AG04449 (cell line): ENCODE data around the gene TOX2.

Experiments
- CTCF ChIA-PET: fragments of 350-600 bp; formaldehyde crosslinking; extraction: SDS; loops from one replicate; lab custom pipeline; 2021; ENCODE audit warnings: antibody characterized with exemption; lab: Yijun Ruan, JAX
- POLR2A ChIA-PET: fragments of 400-600, 350-600 bp; formaldehyde crosslinking; extraction: SDS; loops from one replicate; lab custom pipeline; 2020; ENCODE audit warnings: antibody characterized with exemption, inconsistent platforms; lab: Yijun Ruan, JAX
- DNase-seq: peaks from one replicate; pipeline ENCODE4 v3.0.0-alpha.2; 2010; ENCODE audit warnings: low read depth, low spot score
- H3K4me3 ChIP-seq: 2 replicates; pipeline ENCODE4 v1.5.1; 2011; ENCODE audit warnings: low read depth, mild to moderate bottlenecking, control low read depth, low read length
- CTCF ChIP-seq: IDR thresholded peaks from one replicate; pipeline ENCODE4 v1.5.1; 2011; ENCODE audit warnings: mild to moderate bottlenecking, moderate library complexity, low read length, control low read depth, inconsistent platforms; ENCODE audit not compliant: insufficient read depth; ENCODE audit errors: missing control alignments

The TOX2 gene

DNA sequence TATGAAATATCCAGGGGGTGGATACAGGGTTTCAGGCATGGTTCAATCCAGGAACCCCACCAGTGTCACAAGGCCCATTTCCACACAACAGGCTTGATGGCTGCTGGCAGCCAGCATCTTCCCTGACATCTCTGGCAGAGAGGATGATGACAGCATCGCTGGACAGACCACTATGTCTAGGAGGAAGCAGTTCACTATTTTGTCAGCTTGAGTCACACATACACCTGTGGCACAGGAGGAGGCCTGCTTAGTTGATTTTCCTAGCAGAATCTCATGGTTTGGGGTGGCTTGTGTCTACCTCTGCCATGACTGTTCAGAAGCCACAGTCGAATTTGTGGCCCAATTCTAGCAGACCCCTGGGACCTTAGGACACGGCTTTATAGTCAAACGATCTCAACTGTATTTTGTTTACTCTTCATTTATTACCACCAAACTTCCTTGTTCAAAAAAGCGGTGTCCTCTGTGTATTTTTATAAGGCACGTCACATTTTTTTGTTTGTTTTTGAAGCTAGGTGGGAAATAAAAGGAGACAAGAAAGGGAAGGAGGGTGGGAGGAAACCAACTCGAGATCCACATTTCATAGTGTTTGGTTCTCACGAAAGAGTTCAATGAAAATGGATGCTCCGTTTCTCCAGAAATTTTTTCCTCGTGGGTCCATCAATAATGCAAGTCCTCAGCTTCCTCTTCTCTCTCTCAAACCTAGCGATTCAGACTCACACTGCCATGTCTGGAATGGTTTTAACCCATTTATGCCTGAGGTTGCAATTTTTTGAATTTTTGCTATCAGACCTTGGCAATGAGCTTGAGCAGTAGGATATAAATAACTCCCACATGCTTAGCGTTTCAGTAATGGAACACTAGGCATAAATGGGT lies 94.4 kb downstream of the TOX2 start:
- no peak for TF ChIP-seq CTCF
- ChIA-PET POLR2A (no interaction called here), CTCF (interaction anchor here (0.7 to 1.9 kb wide), 2 partner anchors 10 to 19 kb away, joined by 3 to 4 read pairs; no protein-coding TSS in a partner anchor)
- H3K4me3 ChIP-seq = no peak overlapping the region
- no peak for DNase-seq

DNA sequence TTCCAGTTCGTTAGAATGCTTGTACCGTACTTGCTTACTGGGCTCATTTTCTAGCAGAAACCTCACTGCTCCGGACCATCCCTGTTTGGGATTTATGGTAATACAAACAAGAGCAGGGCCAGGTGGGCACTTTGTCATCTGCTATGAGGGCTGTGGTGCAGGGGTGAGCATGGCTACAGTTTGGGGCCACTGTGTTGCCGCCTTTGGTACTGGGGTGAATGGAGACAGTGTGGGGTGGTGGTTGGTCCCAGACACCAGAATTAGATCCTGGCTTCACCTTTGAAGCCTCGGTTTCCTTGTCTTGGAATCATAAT lies 95.0 kb downstream of the TOX2 start:
- H3K4me3 ChIP-seq = no peak overlapping the region
- ChIA-PET POLR2A (no interaction called here), CTCF (interaction anchor here (1.9 kb wide), 1 partner anchor 9 kb away, joined by 4 read pairs; no protein-coding TSS in a partner anchor)
- no peak for TF ChIP-seq CTCF
- no peak for DNase-seq

DNA sequence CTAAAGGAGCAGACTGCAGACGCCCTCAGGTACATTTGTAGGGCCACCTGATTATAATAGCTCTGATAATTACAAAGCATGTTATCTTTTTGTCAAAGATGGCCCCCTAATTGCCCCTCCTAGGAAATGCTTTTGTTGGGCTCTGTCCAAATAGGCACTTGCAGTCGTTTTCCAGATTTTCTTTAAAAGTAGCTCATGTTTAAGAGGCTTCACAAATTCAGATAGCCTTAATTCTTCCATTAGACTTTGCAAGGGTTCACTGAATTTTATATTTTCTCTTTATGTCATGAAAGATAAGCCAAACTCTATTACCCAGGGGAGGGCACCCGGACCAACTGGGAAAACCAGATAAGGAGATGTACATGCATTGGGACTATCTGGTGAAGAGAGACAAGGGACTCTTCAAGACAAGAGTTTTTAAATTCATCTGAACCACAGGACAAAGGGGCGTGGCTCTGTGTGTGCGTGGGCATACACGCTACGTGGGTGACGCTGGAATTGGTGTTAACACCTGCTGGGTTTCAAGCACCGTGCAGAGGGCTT lies 95.6 kb downstream of the TOX2 start:
- ChIA-PET POLR2A (no interaction called here), CTCF (interaction anchor here (1.9 kb wide), 1 partner anchor 8 kb away, joined by 4 read pairs; no protein-coding TSS in a partner anchor)
- H3K4me3 ChIP-seq = no peak overlapping the region
- TF ChIP-seq CTCF = no peak
- DNase-seq = no peak

DNA sequence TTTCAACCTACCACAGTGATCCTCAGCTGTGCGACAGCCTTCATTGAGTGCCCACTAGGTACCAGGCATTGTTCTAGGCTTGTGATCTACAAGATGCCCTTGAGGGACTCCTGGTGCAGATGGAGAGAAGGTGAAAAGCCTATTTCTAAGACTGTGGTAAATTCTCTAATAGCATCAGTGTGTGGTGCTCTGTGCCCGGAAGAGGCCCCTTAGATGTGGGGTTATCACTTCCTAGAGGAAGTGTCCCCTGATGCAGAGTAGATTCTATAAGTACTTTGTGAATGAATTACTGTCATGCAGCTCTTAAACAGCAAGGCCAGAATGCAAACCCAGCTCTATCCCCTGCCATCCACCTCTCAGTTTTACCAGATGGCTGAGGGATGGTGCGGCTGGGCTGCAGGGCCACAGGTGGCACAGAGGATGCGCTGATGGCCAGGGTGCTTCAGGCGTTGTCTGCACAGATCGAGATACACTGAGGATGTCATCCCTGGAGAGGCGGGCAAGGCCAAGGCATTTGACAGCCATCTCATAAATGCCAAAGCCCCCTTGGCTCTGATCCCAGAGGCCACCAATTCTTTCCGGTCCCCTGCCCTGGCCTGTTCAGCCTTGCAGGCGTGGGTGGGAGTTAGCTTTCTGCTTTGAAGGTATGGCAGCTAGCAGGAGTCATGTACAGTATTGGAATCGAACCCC lies 96.7 kb downstream of the TOX2 start:
- TF ChIP-seq CTCF = no peak
- no peak overlapping the region for H3K4me3 ChIP-seq
- ChIA-PET CTCF (interaction anchor here (0.5 to 0.9 kb wide), 2 partner anchors 250 to 261 kb away, joined by 3 read pairs; no protein-coding TSS in a partner anchor), POLR2A (no interaction called here)
- DNase-seq = no peak

DNA sequence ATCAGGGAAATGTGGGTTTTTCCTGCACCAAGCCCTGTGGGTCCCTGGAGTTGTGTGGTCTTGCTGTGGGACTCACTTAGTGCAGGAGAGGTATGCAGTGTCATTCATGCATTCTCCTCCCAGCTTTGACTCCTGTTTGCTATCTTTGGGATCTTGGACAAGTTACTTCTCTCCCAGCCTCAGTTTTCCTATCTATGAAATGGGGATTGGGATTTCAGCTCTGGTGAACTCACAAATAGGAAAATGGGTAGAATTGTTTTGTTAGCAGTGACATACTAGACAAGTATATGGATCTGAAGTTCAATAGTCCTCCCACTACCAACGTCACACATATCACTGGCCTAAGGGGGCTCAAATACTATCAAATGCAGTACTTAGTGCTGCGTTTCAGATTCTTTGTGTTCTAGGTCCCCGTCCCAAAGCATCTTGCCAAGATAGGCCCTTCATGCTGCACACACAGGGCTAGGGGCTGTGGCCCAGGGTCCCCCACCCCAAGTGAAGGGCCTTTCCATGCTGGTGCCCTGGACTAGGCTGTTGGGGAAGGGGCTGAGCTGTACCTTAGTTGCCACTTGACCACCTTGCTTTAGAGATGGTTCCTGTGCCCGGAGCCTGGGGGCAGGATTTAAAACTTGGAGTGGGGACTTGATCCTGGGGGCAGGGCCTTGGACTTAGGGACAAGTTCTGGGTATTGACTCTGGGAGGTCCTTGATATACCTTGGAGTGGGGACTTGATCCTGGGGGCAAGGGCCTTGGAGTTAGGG lies 98.0 kb downstream of the TOX2 start:
- ChIA-PET POLR2A (no interaction called here), CTCF (interaction anchor here (0.9 kb wide), 1 partner anchor 263 kb away, joined by 3 read pairs; no protein-coding TSS in a partner anchor)
- no peak for TF ChIP-seq CTCF
- DNase-seq = no peak
- no peak overlapping the region for H3K4me3 ChIP-seq
